Fibroblast of mammary gland (primary cell): ENCODE results near the gene YAF2.

ENCODE experiments used
- DNase-seq: peaks from one replicate; pipeline ENCODE4 v3.0.0-alpha.2; 2010; ENCODE audit warnings: low read depth
- H3K4me3 ChIP-seq: 2 replicates; pipeline ENCODE4 v1.5.1; 2011; ENCODE audit warnings: low read depth, mild to moderate bottlenecking, low read length, moderate library complexity; ENCODE audit not compliant: control insufficient read depth
- CTCF ChIP-seq: conservative IDR thresholded peaks from 2 replicates; pipeline ENCODE4 v1.5.1; 2011; ENCODE audit warnings: low read depth, low read length, inconsistent platforms; ENCODE audit not compliant: control insufficient read depth, insufficient read depth

Gene YAF2, protein sequence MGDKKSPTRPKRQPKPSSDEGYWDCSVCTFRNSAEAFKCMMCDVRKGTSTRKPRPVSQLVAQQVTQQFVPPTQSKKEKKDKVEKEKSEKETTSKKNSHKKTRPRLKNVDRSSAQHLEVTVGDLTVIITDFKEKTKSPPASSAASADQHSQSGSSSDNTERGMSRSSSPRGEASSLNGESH

DNA sequence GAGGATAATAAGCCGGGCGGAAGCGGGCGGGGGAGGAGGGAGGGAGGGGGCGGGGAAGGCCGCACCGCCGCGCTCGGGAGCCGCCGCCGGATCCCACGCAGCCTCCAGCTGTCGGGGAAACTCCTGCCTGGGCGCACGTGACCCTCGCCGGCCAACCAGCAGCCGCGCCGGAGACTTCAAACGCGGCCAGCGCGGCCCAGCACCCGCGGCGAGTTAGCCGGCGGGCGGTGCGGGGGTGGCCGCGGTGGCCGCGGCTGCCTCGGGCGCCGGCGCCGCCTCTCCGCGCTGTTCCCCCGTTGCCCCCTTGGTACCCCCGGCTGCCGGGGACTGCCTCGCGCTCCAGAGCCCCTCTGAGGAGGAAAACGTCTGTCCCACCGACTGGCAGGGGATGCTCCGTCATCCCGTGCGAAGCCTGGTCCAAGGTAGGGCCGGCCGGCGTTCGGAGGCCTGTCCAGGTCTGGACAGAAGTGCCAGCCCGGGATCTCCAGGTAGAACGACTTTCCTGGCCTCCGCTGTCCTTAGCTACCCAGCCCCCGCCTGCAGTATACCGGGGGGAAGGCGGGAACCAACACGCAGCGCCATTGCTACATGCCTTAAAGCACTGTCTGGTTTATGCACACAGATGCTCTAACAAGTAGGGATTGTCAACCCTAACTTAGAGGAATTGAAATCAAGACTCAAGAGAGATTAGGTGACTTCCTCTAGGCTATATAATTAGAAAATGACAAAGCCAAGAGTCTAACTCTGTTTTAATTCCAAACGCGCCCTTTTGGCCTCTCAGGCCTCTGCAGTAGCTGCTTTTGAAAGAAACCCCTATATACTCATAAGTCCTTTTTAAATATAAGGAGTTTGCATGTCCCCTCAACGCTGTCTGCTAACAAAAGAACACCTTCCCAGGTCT, at the start of gene YAF2:
YAF2 (minus strand) TSS at position 9 of the 901 bp plus-strand sequence. CDS start 68 bp downstream, outside the sequence.
- no peak for TF ChIP-seq CTCF
- peak; percentile 84 for DNase-seq
- peak within 1 kb of the TSS; percentile 75 for H3K4me3 ChIP-seq

- TF ChIP-seq CTCF: no peak
- DNase-seq: no peak
Observed at GRCh38 chr12:42286741-42287140, 48.7 kb upstream of the YAF2 start.

GRCh38 chr12:42285431-42285830, 47.4 kb upstream of the YAF2 start:
- TF ChIP-seq CTCF: no peak
- no peak for DNase-seq

More at GRCh38 chr12:42286741-42287140, 48.7 kb upstream of the YAF2 start:
- H3K4me3 ChIP-seq: no peak overlapping the region

GRCh38 chr12:42284876-42285275, 46.8 kb upstream of the YAF2 start:
- DNase-seq: no peak
- H3K4me3 ChIP-seq: no peak overlapping the region
- no peak for TF ChIP-seq CTCF

More at GRCh38 chr12:42285431-42285830, 47.4 kb upstream of the YAF2 start:
- H3K4me3 ChIP-seq: no peak overlapping the region

GRCh38 chr12:42284157-42284556, 46.1 kb upstream of the YAF2 start:
- TF ChIP-seq CTCF: no peak
- DNase-seq: no peak
- H3K4me3 ChIP-seq: no peak overlapping the region

GRCh38 chr12:42283739-42284138, 45.7 kb upstream of the YAF2 start:
- no peak overlapping the region for H3K4me3 ChIP-seq
- DNase-seq: no peak
- TF ChIP-seq CTCF: no peak
